ENCODE measurements around the gene LSAMP. TPM values are rescaled to one million over a fixed set of nuclear protein-coding genes. Genes with fewer than 3 reads are reported as not detected.

LSAMP gene
- total and polyA plus RNA-seq, 2 donors (not counting 1 experiment from before 2014, with no cell fraction given), result not detected

- Histone ChIP-seq H3K36me3 (replicated peaks in 1 of 2; ENCODE audit: control extremely low read depth in 1 of 2, control insufficient read depth in 1 of 2, extremely low read depth in 1 of 2, insufficient read depth in 2 of 2, low read length in 1 of 2) (no peaks in the 10 kb centered on the region), H3K4me2 (replicated peaks; ENCODE audit: low read depth, low read length, poor library complexity, severe bottlenecking) (no peak overlapping the region), H3K27me3 (replicated peaks in 1 of 4; ENCODE audit: control extremely low read depth in 1 of 4, control insufficient read depth in 3 of 4, insufficient read depth in 4 of 4, low read length in 3 of 4) (no peaks in the 10 kb centered on the region), H4K20me1 (ENCODE audit: control insufficient read depth, insufficient read depth, low read length, poor library complexity, severe bottlenecking) (no peaks in the 10 kb centered on the region), H3K79me2 (ENCODE audit: control insufficient read depth, insufficient read depth, low read length) (no peaks in the 10 kb centered on the region), H3K27ac (ENCODE audit: low read length in 2 of 2) (no peak overlapping the region), H3K4me1 (ENCODE audit: control insufficient read depth in 2 of 2, insufficient read depth in 2 of 2, low read length in 2 of 2) (no peaks in the 10 kb centered on the region), H3K9me3 (ENCODE audit: control extremely low read depth in 1 of 3, control insufficient read depth in 2 of 3, insufficient read depth in 1 of 3, low read length in 2 of 3) (no peaks in the 10 kb centered on the region), H3K9ac (ENCODE audit: low read length) (no peak overlapping the region), H2AFZ (ENCODE audit: insufficient read depth, low read depth, low read length, poor library complexity, severe bottlenecking) (no peak overlapping the region), H3K4me3 (ENCODE audit: control extremely low read depth in 1 of 5, extremely low read depth in 1 of 5, insufficient read depth in 1 of 5, low read depth in 2 of 5, low read length in 4 of 5) (no peak overlapping the region)
- Mint-ChIP-seq H3K27ac (no peak overlapping the region), H3K27me3 (no peaks in the 10 kb centered on the region), H3K4me1 (no peaks in the 10 kb centered on the region), H3K4me3 (no peak overlapping the region), H3K9me3 (ENCODE audit: insufficient read depth) (peaks cover 8% of the 10 kb centered on the region)
- ChIA-PET POLR2A (no interaction called here), CTCF (no interaction called here)
- intact Hi-C loops (cut with micrococcal nuclease), result no loop called here
- TF ChIP-seq EZH2 (IDR thresholded peaks at IDR 0.05; ENCODE audit: borderline replicate concordance, insufficient read depth, low read depth, low read length, poor library complexity, severe bottlenecking) (no peak), CTCF (IDR thresholded peaks at IDR 0.05) (no peak)
- WGBS (ENCODE audit: insufficient coverage), result 47% methylated on average over 2 of the region's 3 CpGs
- DNase-seq, result no peak
- no peak for ATAC-seq (ENCODE audit: low read depth)
Measured at GRCh38 chr3:116423374-116423773, 21.9 kb downstream of the LSAMP start.

GRCh38 chr3:116417151-116417550 lies 28.1 kb downstream of the LSAMP start:
- no peak overlapping the region for H3K27ac Mint-ChIP-seq
- Histone ChIP-seq H3K36me3 (replicated peaks in 1 of 2; ENCODE audit: control extremely low read depth in 1 of 2, control insufficient read depth in 1 of 2, extremely low read depth in 1 of 2, insufficient read depth in 2 of 2, low read length in 1 of 2) (no peaks in the 10 kb centered on the region), H2AFZ (ENCODE audit: insufficient read depth, low read depth, low read length, poor library complexity, severe bottlenecking) (no peak overlapping the region), H3K27ac (ENCODE audit: low read length in 2 of 2) (no peak overlapping the region), H3K9me3 (ENCODE audit: control extremely low read depth in 1 of 3, control insufficient read depth in 2 of 3, insufficient read depth in 1 of 3, low read length in 2 of 3) (no peaks in the 10 kb centered on the region), H4K20me1 (ENCODE audit: control insufficient read depth, insufficient read depth, low read length, poor library complexity, severe bottlenecking) (no peaks in the 10 kb centered on the region), H3K27me3 (replicated peaks in 1 of 4; ENCODE audit: control extremely low read depth in 1 of 4, control insufficient read depth in 3 of 4, insufficient read depth in 4 of 4, low read length in 3 of 4) (no peaks in the 10 kb centered on the region), H3K4me2 (replicated peaks; ENCODE audit: low read depth, low read length, poor library complexity, severe bottlenecking) (no peak overlapping the region), H3K9ac (ENCODE audit: low read length) (no peak overlapping the region), H3K79me2 (ENCODE audit: control insufficient read depth, insufficient read depth, low read length) (no peaks in the 10 kb centered on the region), H3K4me3 (ENCODE audit: control extremely low read depth in 1 of 5, extremely low read depth in 1 of 5, insufficient read depth in 1 of 5, low read depth in 2 of 5, low read length in 4 of 5) (no peak overlapping the region), H3K4me1 (ENCODE audit: control insufficient read depth in 2 of 2, insufficient read depth in 2 of 2, low read length in 2 of 2) (no peaks in the 10 kb centered on the region)
- no peak for ATAC-seq (ENCODE audit: low read depth)
- WGBS (ENCODE audit: insufficient coverage), result 25% methylated on average over 1 of the region's 1 CpG
- no peak overlapping the region for H3K4me3 Mint-ChIP-seq
- ChIA-PET POLR2A (no interaction called here), CTCF (no interaction called here)
- peaks cover 7% of the 10 kb centered on the region for H3K9me3 Mint-ChIP-seq (ENCODE audit: insufficient read depth)
- H3K27me3 Mint-ChIP-seq, result no peaks in the 10 kb centered on the region
- DNase-seq, result no peak
- no peaks in the 10 kb centered on the region for H3K4me1 Mint-ChIP-seq
- TF ChIP-seq EZH2 (IDR thresholded peaks at IDR 0.05; ENCODE audit: borderline replicate concordance, insufficient read depth, low read depth, low read length, poor library complexity, severe bottlenecking), result no peak
- TF ChIP-seq CTCF (IDR thresholded peaks at IDR 0.05), result no peak
- intact Hi-C loops (cut with micrococcal nuclease), result no loop called here
